Neural crest cell (in vitro differentiated cells): ENCODE data around the gene FBLN1. TPM values are rescaled to one million over a fixed set of nuclear protein-coding genes. Genes with fewer than 3 reads are reported as not detected.

ENCODE experiments used
- DNase-seq: peaks from one replicate; pipeline ENCODE4 v3.0.0; 2021; ENCODE audit warnings: low read depth, mixed read lengths, low spot score
- H3K27ac Mint-ChIP-seq: one replicate; pipeline ENCODE4 v1.8.0; 2021; ENCODE audit warnings: mild to moderate bottlenecking, mixed read lengths; ENCODE audit not compliant: unreplicated experiment
- H3K27me3 Mint-ChIP-seq: 2 replicates; pipeline ENCODE4 v1.8.0; 2021; ENCODE audit warnings: low read depth, mild to moderate bottlenecking, mixed read lengths
- H3K36me3 Mint-ChIP-seq: 2 replicates; pipeline ENCODE4 v1.8.0; 2021; ENCODE audit warnings: low read depth, mild to moderate bottlenecking, mixed read lengths
- H3K4me1 Mint-ChIP-seq: 2 replicates; pipeline ENCODE4 v1.8.0; 2021; ENCODE audit warnings: mixed read lengths
- H3K4me3 Mint-ChIP-seq: one replicate; pipeline ENCODE4 v1.8.0; 2021; ENCODE audit warnings: mild to moderate bottlenecking, mixed read lengths
- H3K9me3 Mint-ChIP-seq: 2 replicates; pipeline ENCODE4 v1.8.0; 2021; ENCODE audit warnings: mixed read lengths
- CTCF ChIP-seq: fragments of 200-600 bp; sonication (generic); conservative IDR thresholded peaks from 2 replicates; pipeline ENCODE4 v1.5.0; 2021; ENCODE audit warnings: antibody characterized with exemption, mild to moderate bottlenecking
- total RNA-seq: library from RNA; stranded (reverse); gene quantifications from 2 replicates; pipeline ENCODE4 v1.2.1, GENCODE V29; 2021

FBLN1 gene
- total RNA-seq, 1 donor from 2014 or later, result 163 TPM

- no peak for DNase-seq
- H3K4me1 Mint-ChIP-seq, result peaks cover 49% of the 10 kb centered on the region
- peaks cover 26% of the 10 kb centered on the region for H3K27me3 Mint-ChIP-seq
- no peaks in the 10 kb centered on the region for H3K36me3 Mint-ChIP-seq
- H3K27ac Mint-ChIP-seq, result no peak overlapping the region
- H3K9me3 Mint-ChIP-seq, result no peaks in the 10 kb centered on the region
- no peak for TF ChIP-seq CTCF
- no peak overlapping the region for H3K4me3 Mint-ChIP-seq
Measured at GRCh38 chr22:45512363-45512762, 9.7 kb downstream of the FBLN1 start.

DNA sequence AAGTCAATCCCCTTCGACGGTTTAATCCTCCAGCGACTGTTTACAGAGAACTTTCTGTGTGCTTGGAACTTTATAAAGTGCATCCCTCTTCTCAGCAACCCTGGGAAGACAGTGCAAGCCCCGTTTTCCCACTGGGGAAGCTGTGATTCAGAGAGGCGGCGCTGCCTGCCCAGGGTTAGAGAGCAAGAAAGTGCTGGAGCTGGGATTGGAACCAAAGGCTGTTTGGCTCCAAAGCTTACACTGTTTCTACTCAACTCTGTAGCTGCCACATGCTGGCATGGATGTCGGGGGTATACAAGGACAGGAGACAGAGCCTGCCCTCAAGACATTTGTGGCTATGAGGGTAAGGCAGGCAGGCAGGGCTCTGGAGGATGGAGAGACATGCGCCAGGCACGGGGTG, 13.0 kb downstream of the FBLN1 start:
- Mint-ChIP-seq H3K27me3 (peaks cover 12% of the 10 kb centered on the region), H3K36me3 (no peaks in the 10 kb centered on the region), H3K4me3 (no peak overlapping the region), H3K4me1 (peaks cover 28% of the 10 kb centered on the region), H3K9me3 (no peaks in the 10 kb centered on the region), H3K27ac (no peak overlapping the region)
- no peak for TF ChIP-seq CTCF
- DNase-seq, result no peak

DNA sequence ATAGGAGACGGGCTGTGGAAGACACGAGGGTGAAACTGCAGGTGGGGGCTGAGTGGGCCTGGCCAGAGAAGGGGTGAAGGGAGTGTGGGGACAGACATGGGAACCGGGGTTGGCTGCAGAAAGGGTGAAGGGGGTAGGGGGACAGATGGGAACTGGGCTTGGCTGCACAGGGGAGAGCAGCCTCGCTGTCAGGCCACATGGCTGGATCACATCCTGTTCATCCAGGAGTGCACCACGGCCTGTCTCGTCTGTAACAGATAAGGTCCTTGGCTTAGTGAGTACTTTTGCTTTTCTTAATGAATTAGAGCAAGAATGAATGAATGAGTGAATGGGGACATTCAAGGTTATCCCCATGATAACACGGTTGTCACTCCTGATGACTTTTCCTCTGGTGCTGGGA, 13.5 kb downstream of the FBLN1 start:
- Mint-ChIP-seq H3K36me3 (no peaks in the 10 kb centered on the region), H3K4me1 (peaks cover 24% of the 10 kb centered on the region), H3K9me3 (no peaks in the 10 kb centered on the region), H3K4me3 (no peak overlapping the region), H3K27ac (no peak overlapping the region), H3K27me3 (peaks cover 12% of the 10 kb centered on the region)
- no peak for DNase-seq
- no peak for TF ChIP-seq CTCF

DNA sequence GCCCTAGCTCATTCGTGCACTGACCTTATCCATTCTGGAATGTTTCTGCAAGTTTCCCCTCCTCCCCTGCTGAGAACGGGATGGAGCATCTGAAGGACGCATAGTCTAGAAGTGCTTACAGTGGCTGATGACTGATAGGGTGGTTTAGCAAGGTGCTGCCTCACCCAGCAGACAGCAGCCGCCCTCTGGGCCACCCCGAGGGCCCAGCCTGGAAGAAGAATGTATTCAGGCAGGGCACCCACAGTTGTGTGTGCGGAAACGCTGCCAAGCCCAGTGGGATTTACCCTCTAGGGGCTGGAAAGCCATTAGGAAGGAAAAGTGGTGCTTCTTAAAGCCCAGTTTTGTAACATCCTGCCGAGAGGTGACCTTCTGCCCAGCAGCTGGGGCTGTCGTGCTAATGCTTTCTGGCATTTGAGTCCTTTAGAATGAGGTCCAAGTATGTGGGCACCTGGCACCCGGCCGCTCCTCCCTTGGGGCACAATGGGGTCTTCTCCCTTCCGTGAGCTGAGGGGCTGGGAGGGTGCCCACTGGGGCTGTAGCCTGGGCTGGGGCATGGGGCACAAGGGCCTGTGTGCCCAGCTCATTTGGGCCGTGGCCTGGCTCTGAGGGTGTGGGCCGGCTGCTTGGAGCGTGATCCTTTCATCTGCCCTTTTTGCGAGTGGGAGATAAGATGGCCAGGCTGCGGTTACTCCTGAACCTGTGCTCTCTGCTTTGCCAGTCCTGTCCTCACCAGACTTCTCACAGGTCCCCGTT, 14.4 kb downstream of the FBLN1 start:
- no peak overlapping the region for H3K4me3 Mint-ChIP-seq
- no peak overlapping the region for H3K27ac Mint-ChIP-seq
- no peak for TF ChIP-seq CTCF
- DNase-seq, result no peak
- peaks cover 19% of the 10 kb centered on the region for H3K4me1 Mint-ChIP-seq
- H3K27me3 Mint-ChIP-seq, result peaks cover 12% of the 10 kb centered on the region
- no peaks in the 10 kb centered on the region for H3K36me3 Mint-ChIP-seq
- H3K9me3 Mint-ChIP-seq, result no peaks in the 10 kb centered on the region

- Mint-ChIP-seq H3K36me3 (peaks cover 4% of the 10 kb centered on the region), H3K4me3 (no peak overlapping the region), H3K27me3 (peaks cover 12% of the 10 kb centered on the region), H3K4me1 (peaks cover 17% of the 10 kb centered on the region), H3K9me3 (no peaks in the 10 kb centered on the region), H3K27ac (no peak overlapping the region)
- no peak for DNase-seq
- no peak for TF ChIP-seq CTCF
Measured at GRCh38 chr22:45518136-45518535, 15.5 kb downstream of the FBLN1 start.
